GM18502 (cell line): Measurements from ENCODE around the gene RASA4B.
A peak's percentile ranks its signal among the peaks of the same experiment; 100 is the strongest.
"Not testable (repeated sequence)": the region's sequence is repeated elsewhere in the genome, so short reads cannot be mapped to it uniquely, and the experiment has no call there.

Source experiments
- ATAC-seq: cut with Tn5 transposase; IDR thresholded peaks from one replicate; pipeline ENCODE4 v1.9.1; 2021; ENCODE audit warnings: mild to moderate bottlenecking; ENCODE audit not compliant: unreplicated experiment, poor library complexity

The RASA4B gene

DNA sequence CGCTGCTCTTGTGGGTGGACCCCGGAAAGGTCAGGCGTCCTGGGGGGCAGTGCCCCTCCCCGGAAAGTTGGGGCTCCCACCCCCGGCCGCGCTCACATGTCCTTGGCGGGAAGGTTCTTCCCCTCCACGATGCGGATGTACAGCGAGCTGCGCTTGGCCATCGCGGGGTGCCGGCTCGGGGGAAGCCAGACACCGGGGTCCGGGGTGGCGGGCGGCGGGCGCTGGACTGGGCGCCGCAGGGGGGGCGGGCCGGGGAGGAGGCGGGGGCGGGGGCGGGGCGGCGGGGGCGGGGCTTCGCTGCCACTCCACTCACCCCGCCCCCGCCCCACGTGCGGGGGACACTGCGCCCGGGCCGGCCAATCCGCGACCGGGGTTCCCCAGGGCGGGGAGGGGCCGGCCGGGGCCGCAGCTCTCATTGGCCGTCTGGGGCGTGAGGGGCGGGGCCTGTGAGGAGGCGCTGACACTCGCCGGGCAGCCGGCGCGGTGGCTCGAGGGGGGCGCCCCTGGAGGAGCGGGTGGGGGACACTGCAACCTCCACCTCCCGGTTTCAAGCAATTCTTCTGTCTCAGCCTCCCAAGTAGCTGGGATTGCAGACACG is at the start of gene RASA4B:
RASA4B (minus strand) TSS at position 228 of the 598 bp plus-strand sequence; CDS start at position 161, 67 bp downstream.
- peak; percentile 61 for ATAC-seq

DNA sequence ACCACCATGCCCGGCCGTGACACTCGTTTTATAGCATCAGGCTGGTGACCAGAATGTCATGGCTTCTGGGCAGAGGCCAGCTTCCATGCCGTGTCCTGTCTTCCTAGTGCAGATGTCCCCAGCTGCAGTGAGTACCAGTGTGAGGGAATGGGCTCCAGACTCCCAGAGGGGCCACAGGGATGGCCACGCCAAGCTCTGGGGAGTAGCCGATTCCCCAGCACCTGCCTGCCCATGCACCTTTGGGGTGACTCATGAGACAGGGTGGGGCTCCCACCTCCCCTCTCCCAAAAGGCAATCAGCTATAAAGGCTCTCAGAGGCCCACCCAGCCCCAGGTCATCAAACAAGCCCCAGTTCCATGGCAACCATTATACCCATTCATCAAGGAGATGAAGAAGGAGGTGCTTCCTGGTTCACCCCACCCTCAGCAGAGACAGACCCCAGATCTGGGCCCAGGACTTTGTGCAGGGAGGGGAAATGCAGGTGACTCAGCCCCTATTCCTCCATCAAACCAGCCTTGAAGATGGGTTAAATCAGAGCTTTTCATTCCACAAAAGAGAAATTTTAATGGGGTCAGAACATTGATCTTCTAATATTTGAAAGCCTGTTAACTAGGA is 33.3 kb upstream of the RASA4B start, which contains the start of gene SPDYE2:
SPDYE2 (plus strand) TSS at position 419 of the 615 bp plus-strand sequence. CDS start 2,030 bp downstream, outside the sequence.
- not testable (repeated sequence) for ATAC-seq

DNA sequence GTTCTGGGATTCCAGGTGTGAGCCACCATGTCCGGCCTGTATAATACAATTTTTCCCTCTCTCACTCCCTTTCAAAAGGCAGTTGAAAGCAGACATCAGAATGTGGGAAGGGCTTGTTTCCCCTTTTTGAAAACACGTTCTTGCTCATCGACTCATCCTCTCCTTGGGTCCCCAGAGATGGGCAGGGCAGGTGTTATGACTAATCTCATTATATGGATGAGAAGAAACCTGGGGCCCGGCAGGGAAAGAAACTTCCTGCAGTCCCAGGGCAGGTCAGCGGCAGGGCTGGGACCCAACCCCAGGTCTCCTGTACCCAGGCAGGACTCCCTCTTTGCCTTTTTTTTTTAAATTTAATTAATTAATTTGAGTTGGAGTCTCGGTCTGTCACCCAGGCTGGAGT is 28.8 kb upstream of the RASA4B start:
- ATAC-seq: peak; percentile 86

DNA sequence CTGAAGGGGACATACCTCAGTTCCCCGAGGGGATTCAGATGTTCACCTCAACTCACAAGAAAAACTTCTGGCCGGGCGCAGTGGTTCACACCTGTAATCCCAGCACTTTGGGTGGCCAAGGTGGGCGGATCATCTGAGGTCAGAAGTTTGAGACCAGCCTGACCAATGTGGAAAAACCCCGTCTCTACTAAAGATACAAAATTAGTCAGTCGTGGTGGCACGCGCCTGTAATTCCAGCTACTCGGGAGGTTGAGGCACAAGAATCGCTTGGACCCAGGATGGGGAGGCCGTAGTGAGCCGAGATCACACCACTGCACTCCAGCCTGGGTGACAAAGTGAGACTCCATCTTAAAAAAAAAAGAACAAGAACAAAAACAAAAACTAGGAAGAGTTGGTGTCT is 27.7 kb upstream of the RASA4B start:
- not testable (repeated sequence) for ATAC-seq

DNA sequence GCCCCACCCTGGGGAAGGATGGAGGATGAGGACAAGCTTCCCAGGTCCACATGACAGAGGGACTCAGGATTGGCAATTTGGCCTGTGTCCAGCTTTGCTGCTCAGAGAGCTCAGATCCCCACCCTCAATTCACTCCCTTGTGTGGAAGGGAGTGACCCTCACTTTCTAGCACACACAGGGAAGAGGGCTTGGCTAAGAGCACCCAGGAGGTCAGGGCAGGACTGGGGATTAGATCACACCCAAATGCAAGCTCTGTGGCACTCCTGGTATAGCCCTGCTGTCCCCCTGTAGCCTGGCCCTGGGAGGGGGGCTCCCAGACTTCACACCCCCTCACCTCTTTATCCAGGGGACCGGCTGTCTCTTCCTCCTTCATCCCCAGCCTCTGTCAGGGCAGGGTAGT is 26.8 kb upstream of the RASA4B start:
- not testable (repeated sequence) for ATAC-seq

DNA sequence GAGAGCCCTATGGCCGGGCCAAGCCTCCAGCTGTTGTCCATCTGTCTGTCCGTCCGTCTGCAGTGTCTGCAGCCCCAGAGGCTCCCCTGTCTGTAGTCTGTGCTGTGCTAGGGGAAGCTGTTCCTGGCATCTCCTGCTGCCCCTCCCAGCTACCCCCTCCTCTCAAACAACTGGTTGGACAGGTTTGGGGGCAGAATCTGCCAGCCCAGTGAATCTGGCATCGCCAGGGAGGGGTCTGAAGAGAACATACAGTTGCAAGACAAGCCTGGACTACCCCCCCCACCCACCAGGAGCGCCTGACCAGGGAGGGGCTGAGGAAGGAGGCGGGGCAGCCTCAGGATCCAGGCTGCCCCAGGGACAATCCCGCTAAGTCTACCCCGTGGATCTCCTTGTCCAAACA is 26.0 kb upstream of the RASA4B start, which contains the start of gene UPK3BL2:
UPK3BL2 (minus strand) TSS at position 101 of the 400 bp plus-strand sequence; CDS start at position 41, 60 bp downstream.
- ATAC-seq: not testable (repeated sequence)

DNA sequence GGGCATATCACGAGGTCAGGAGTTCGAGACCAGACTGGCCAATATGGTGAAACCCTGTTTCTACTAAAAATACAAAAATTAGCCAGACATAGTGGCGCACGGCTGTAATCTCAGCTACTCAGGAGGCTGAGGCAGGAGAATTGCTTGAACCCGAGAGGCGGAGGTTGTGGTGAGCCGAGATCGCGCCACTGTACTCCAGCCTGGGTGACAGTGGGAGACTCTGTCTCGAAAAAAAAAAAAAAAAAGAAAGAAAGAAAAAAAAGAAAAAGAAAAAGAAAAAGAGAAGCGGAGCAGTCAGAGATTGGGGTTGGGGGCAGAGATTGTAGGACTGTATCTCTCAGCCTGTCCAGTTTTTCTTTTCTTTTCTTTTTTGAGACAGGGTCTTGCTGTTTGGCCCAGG is 25.2 kb upstream of the RASA4B start:
- not testable (repeated sequence) for ATAC-seq

DNA sequence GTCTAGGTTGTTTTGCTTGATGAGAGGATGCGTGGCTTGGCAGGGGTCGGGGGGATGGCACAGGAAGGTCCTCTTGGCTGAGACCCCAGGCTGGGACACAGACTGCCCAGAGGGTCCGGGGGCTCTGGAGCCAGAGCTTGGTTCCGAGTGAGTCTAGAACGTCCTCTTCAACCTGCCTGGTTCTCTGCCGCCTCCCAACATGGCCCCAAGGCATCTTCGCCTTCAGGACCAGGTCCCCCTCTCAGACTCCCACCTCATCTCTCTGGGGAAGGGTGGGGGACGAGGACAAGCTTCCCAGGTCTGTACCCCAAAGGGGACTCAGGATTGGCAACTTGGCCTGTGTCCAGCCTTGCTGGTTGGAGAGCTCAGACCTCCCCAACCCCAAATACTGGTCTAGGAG is 24.5 kb upstream of the RASA4B start:
- not testable (repeated sequence) for ATAC-seq

DNA sequence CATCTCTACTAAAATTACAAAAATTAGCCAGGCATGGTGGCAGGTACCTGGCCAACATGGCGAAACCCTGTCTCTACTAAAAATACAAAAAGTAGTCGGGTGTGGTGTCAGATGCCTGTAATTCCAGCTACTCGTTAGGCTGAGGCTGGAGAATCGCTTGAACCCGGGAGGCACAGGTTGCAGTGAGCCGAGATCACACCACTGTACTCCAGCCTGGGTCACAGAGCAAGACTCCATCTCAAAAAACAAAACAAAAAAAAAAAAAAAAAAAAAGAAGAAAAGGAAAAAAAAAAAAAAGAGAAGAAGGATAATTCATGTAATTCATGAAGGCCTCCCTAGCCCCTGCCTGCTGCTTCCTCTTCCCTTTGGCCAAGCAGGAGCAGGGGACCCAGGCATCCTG is 23.0 kb upstream of the RASA4B start:
- ATAC-seq: not testable (repeated sequence)

DNA sequence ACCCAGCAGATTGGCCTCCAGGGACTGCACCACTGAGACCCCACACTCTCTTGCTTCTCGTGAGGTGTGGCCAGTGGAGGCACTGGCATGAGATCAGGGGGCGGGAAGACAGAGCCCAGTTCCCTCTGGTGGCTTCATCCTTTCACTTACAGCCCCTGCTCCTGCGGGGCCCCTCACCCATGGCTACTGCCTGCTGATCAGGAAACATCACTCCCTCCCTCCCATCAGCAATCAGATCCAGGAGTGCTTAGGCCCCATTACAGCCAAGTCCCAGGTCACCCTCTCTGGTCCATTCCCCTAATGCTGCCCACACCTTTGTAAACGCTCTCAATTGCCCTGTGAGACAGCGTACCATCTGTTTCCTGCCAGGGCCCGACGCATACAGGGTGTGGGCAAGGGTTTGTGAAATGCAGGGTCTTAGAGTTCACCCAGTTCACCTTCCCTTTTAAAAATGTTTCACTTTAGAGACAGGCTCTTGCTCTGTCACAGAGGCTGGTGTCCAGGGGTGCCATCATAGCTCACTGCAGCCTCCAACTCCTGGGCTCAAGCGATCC is 17.6 kb upstream of the RASA4B start:
- not testable (repeated sequence) for ATAC-seq

DNA sequence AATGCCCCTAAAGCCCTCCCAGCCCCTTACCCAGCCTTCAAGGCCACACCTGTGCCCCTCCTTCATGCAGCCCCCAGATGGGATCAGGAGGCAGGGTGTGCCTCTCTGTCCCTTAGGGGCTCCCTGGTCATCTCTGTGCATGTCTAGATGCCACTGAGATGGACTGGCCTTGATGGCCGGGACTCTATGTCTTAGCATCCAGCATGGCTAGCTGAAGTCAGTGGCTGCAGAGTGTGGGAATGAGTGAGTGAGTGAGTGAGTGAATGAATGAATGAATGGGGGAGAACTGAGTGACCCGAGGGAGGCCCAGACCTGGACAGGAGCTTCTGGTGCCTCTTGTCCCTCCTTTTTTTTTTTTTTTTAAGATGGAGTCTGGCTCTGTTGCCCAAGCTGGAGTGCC is 14.6 kb upstream of the RASA4B start:
- ATAC-seq: not testable (repeated sequence)

DNA sequence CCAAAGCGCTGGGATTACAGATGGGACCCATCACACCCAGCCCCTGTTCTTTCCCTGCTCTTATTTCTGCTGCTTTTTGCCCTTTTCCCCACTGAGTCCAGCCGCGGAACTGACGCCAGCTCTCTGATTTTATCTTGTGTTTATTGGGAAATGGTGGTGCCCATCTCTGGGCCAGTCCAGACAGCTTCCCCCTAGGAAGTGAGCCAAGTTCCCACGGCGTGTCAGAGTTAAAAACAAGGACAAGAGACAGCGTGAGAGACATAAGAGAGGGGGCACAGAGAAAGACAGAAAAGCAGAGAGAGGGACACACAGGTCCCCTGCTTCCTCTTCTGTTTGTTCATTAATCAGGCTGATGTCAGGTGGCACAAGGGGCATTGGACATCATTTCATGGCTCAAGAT is 14.0 kb upstream of the RASA4B start:
- not testable (repeated sequence) for ATAC-seq

DNA sequence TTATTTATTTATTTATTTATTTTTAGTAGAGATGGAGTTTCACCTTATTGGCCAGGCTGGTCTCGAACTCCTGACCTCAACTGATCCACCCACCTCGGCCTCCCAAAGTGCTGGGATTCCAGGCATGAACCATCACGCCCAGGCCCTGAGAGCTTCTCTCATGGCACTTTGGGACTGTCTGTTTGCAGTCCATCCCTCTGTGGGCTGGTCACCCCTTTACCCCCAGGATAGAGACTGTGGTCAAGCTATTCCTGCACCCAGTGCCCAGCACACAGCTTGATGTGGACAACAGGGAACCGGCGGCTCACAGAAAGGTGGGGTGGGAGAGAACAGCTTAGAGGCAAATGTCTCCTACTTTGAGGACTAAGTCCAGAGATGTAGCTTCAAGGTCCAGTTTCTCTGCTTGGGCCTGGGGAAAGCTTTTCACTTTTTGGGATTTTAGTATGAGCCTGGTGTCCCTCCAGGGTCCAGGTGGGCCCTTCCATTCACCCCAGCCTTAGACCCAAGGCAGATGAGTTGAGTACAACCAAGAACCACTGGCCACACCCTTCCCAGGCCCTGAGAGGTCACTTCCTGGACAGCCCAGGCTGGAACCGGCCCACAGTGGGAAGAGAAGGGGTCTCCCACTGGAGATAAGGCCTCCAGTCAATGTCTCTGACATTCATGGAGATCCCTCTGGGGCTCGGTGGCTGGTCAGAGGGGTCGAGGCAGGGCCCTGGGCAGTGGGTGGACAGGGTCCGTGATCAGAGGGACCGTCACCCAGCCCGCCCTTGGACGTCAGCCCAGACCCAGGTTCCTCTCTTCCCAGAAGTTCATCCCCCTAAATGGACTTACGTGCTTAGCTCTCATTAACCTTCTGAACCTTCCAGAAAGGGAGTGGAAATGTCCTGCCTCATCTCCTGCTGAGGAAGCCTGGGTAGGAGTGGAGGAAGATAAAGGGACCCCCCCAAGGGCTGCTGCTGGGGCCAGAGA is 10.5 kb upstream of the RASA4B start:
- ATAC-seq: not testable (repeated sequence)

DNA sequence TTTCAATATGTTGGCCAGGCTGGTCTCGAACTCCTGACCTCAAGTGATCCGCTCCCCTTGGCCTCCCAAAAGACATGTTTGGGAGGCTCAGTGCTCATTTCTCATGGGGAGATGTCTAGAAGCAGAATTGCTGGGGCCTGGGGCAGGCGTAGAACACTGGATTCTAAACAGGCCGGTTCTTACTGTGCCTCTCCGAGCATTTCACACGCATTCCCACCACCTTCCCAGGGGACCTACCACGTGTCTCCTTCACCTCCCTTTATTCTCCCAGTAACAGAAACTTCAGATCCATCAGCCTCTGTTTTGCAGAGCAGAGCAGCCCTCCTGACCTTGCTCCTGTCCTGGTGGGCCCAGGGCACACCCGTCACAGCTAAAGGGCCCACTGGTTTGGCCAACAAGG is 9.6 kb upstream of the RASA4B start:
- ATAC-seq: not testable (repeated sequence)

DNA sequence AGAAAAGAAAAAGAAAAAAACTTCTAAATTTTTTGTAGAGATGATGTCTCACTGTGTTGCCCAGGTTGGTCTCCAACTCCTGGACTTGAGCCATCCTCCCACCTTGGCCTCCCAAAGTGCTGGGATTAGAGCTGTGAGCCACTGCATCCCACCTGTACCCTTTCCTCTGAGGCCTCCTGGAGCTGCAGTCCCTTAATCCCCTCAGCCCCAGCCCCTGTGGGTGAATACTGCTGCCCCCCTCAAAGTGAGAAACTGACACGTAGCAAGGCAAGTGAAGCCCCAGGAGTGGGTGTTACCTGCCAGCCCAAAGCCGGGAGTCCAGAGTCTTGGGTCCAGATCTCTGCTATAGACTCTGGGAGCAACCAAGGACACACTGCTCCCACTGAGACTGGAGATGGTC is 7.2 kb upstream of the RASA4B start:
- ATAC-seq: not testable (repeated sequence)

DNA sequence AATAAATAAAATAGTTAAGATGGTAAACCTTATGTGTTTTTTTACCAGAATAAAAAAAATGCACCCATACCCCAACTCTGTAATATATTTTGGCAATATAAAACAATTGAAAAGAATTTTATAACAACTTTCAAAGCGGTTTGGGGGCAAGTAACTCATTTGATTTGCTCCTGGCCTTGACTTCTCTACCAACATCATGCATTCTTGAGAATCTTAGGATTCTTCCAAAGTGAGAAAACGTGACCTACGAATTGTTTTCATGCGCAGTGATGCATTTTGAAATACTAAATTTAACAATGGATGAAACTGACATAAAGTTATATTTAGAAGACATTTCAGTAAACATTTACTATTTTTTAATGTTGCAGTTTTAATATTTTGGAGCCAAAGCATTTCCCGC is 3.2 kb upstream of the RASA4B start:
- ATAC-seq: not testable (repeated sequence)

DNA sequence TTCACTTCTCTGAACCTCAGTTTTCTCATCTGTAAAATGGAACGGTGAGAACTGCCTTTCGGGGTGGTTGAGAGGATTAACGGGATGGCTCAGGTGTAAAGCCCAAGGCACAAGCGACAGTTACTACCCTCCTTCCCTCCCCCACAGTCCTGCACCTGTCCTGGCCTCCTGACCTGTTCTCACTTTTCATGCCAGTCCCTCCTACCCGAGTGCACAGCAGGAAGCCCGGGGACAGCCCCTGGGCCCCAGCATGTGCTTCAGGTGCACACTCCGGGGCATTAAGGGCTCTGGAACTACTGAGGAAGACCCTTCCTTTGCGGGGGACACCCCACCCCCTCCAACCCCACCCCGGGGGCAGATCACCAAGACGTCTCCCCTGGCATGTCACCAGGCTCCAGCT is 626 bp downstream of the RASA4B start:
- not testable (repeated sequence) for ATAC-seq

DNA sequence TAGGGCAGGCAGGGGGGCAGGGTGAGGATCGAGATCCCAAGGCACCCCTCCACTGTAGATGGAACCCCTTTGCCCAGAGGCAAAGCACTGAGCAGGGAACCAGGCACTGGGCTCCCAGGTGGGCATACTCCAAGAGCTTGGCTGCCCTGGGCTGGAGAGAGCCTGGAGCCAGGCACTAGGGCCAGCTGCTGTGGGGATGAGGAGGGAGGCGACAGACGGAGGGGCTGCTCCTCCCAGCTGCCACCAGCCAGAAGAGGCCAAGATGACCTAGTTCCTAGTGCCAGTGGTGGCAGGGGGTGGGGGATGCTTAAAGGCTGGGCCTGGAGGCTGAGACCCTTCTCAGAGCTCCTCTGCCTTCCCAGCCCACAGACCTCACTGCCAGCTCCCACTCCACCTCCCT is 1.7 kb downstream of the RASA4B start:
- not testable (repeated sequence) for ATAC-seq

DNA sequence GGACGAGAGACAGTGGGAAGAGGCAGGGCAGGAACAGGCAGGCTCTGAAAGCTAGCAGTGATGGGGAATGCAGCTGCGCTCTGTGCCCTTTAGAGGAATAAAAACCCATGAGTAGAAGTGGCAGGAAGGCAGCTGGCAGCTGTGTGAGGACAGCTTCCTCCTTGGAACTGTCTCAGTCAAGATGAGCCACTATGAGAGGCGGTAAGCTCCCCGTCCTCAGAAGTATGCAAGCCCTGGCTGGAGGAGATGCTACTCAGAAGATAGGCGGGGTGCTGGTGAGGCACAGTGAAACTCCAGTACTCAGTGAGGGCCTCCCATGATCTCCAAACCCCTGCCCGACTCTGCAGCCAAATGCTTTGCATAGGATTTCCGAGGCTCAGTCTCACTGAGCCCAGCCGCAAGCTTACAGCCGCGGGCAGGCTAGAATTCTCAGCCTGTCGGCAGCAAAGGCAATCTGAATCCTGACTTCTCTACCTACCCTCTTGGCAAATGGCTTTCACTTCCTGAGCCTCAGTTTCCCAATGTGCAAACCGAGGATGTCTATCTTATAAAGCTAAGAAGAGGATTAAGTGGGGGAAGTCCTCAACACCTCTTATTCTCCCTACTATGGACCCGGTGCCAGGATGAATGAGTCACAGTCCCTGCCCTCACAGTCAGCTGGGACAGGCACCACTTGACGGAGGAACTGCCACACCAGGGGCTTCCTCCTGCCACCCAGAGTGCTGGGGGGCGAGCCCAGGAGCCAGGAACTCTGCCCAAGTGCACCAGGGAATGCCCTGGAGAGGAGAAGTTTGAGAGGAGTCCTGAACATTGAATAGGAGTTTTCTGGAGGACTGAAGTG is 2.5 kb downstream of the RASA4B start:
- ATAC-seq: peak; percentile 80
